ENCODE results near the gene FNDC5. TPM values are rescaled to one million over a fixed set of nuclear protein-coding genes. Genes with fewer than 3 reads are reported as not detected.

The FNDC5 gene
- total and polyA plus RNA-seq, 2 of the 13 experiments (the other 11 are each of a cell fraction or from before 2014, with no cell fraction given) = 1.4 to 3.1 TPM

GRCh38 chr1:32861904-32862695 lies 8.6 kb downstream of the FNDC5 start (continued):
- TF ChIP-seq ZNF280D (CRISPR knock-in tag; IDR thresholded peaks at IDR 0.05) = no peak

GRCh38 chr1:32860566-32860965 lies 10.1 kb downstream of the FNDC5 start:
- in situ Hi-C loops (cut with HindIII; ENCODE audit: extremely low pct_ligation_motif_present, low pct_unique_long_range_greater_than_20kb) = no loop called here
- FAIRE-seq = no peak
- H4K20me1 ChIP-seq (ENCODE audit: insufficient read depth, low read length) = no peaks in the 10 kb centered on the region
- no peaks in the 10 kb centered on the region for H3K9me3 ChIP-seq (ENCODE audit: low read length)
- ChIA-PET CTCF (ENCODE audit: low intra/inter-chr PET ratio, low total read pairs) (no interaction called here), POLR2A (no interaction called here)
- no peak overlapping the region for H3K4me3 ChIP-seq (replicated peaks in 1 of 3; ENCODE audit: insufficient read depth in 1 of 3, low read depth in 2 of 3, low read length in 3 of 3)
- no peaks in the 10 kb centered on the region for H3K27me3 ChIP-seq (ENCODE audit: control insufficient read depth in 1 of 2, insufficient read depth in 2 of 2, low read length in 2 of 2)
- H3K9ac ChIP-seq (ENCODE audit: insufficient read depth, low read depth, low read length) = no peak overlapping the region
- H3K4me1 ChIP-seq (ENCODE audit: insufficient read depth, low read length) = no peaks in the 10 kb centered on the region
- H3K27ac ChIP-seq (ENCODE audit: extremely low read length, insufficient read depth, low read length) = no peak overlapping the region
- no peak for DNase-seq (ENCODE audit: low spot score)
- intact Hi-C loops (cut with micrococcal nuclease; ENCODE audit: unreplicated experiment) = no loop called here
- H2AFZ ChIP-seq (ENCODE audit: low read length) = no peak overlapping the region
- H3K4me2 ChIP-seq (ENCODE audit: low read depth, low read length) = no peak overlapping the region
- no peaks in the 10 kb centered on the region for H3K79me2 ChIP-seq (ENCODE audit: insufficient read depth, low read length)
- H3K36me3 ChIP-seq (replicated peaks in 1 of 2; ENCODE audit: control insufficient read depth in 1 of 2, insufficient read depth in 2 of 2, low read length in 2 of 2) = peaks cover 1 to 16% of the 10 kb centered on the region in 2 experiments; a peak in 3 of 5 replicates
- BruUV-seq (replicated peaks) = no TSS peak
- no peak for ATAC-seq
- TF ChIP-seq RXRB (CRISPR knock-in tag; IDR thresholded peaks at IDR 0.05; ENCODE audit: borderline replicate concordance) (no peak), ZBTB43 (CRISPR knock-in tag; conservative IDR thresholded peaks at IDR 0.05) (no peak), ATF2 (CRISPR knock-in tag; IDR thresholded peaks at IDR 0.05) (no peak), ZSCAN31 (CRISPR knock-in tag; IDR thresholded peaks at IDR 0.05; ENCODE audit: low read depth) (no peak), MXD1 (CRISPR knock-in tag; IDR thresholded peaks at IDR 0.05) (no peak), CEBPZ (IDR thresholded peaks at IDR 0.05; ENCODE audit: low read length) (no peak), XRCC5 (optimal IDR thresholded peaks at IDR 0.05; ENCODE audit: low read length) (no peak), NR2F2 (IDR thresholded peaks at IDR 0.05; ENCODE audit: borderline replicate concordance, low read depth) (no peak), ZSCAN9 (CRISPR knock-in tag; IDR thresholded peaks at IDR 0.05; ENCODE audit: borderline replicate concordance) (no peak), POLR2AphosphoS2 (IDR thresholded peaks at IDR 0.05; ENCODE audit: low read depth, low read length) (no peak), ZNF775 (CRISPR knock-in tag; IDR thresholded peaks at IDR 0.05; ENCODE audit: borderline replicate concordance) (no peak)
